Superior temporal gyrus (tissue), 1 donor: ENCODE data around the gene YPEL1.
"Not testable (repeated sequence)": the region's sequence is repeated elsewhere in the genome, so short reads cannot be mapped to it uniquely, and the experiment has no call there.

Experiments used
- DNase-seq: peaks from one replicate; pipeline ENCODE4 v3.0.0-alpha.2; 2016; ENCODE audit errors: extremely low spot score

The YPEL1 gene

GRCh38 chr22:21684492-21685163, 51.0 kb downstream of the YPEL1 start:
- no peak for DNase-seq

GRCh38 chr22:21683401-21683811, 52.2 kb downstream of the YPEL1 start:
- no peak for DNase-seq

- no peak for DNase-seq
Observed at GRCh38 chr22:21682385-21683175, 53.0 kb downstream of the YPEL1 start.

- no peak for DNase-seq
Observed at GRCh38 chr22:21681566-21682370, 53.8 kb downstream of the YPEL1 start.

- no peak for DNase-seq
Observed at GRCh38 chr22:21680830-21681565, 54.6 kb downstream of the YPEL1 start.

- DNase-seq: no peak
Observed at GRCh38 chr22:21679383-21679782, 56.2 kb downstream of the YPEL1 start.

- DNase-seq: not testable (repeated sequence)
Observed at GRCh38 chr22:21678842-21679241, 56.8 kb downstream of the YPEL1 start.

- no peak for DNase-seq
Observed at GRCh38 chr22:21677606-21678443, 57.8 kb downstream of the YPEL1 start.

GRCh38 chr22:21674638-21675245, 60.9 kb downstream of the YPEL1 start:
- DNase-seq: no peak

GRCh38 chr22:21673534-21674321, 61.9 kb downstream of the YPEL1 start:
- DNase-seq: no peak

- DNase-seq: no peak
Observed at GRCh38 chr22:21672107-21672629, 63.4 kb downstream of the YPEL1 start.

- DNase-seq: no peak
Observed at GRCh38 chr22:21669026-21669425, 66.6 kb downstream of the YPEL1 start.

GRCh38 chr22:21666786-21667185, 68.8 kb downstream of the YPEL1 start:
- no peak for DNase-seq

- no peak for DNase-seq
Observed at GRCh38 chr22:21665047-21665851, 70.3 kb downstream of the YPEL1 start.

GRCh38 chr22:21663738-21664137, 71.9 kb downstream of the YPEL1 start:
- DNase-seq: no peak

- DNase-seq: no peak
Observed at GRCh38 chr22:21661991-21662390, 73.6 kb downstream of the YPEL1 start.

GRCh38 chr22:21660904-21661303, 74.7 kb downstream of the YPEL1 start:
- no peak for DNase-seq

GRCh38 chr22:21659864-21660525, 75.6 kb downstream of the YPEL1 start:
- DNase-seq: no peak
